IPS-18c (cell line): ENCODE results near the gene ADAMTS16.

Source experiments
- H3K4me3 ChIP-seq: 2 replicates; pipeline ENCODE4 v1.7.0; 2013; ENCODE audit warnings: low read depth, mild to moderate bottlenecking, low read length, moderate library complexity; ENCODE audit not compliant: insufficient read depth
- H3K9me3 ChIP-seq: one replicate; pipeline ENCODE4 v1.6.1; 2013; ENCODE audit warnings: mild to moderate bottlenecking, low read length, moderate library complexity; ENCODE audit not compliant: control insufficient read depth, insufficient read depth

Gene ADAMTS16

GRCh38 chr5:5199495-5199894, 59.4 kb downstream of the ADAMTS16 start:
- Histone ChIP-seq H3K9me3 (no peaks in the 10 kb centered on the region), H3K4me3 (no peak overlapping the region)

- no peak overlapping the region for H3K4me3 ChIP-seq
- H3K9me3 ChIP-seq: no peaks in the 10 kb centered on the region
Measured at GRCh38 chr5:5200133-5200532, 60.0 kb downstream of the ADAMTS16 start.

GRCh38 chr5:5202321-5202720, 62.2 kb downstream of the ADAMTS16 start:
- H3K9me3 ChIP-seq: no peaks in the 10 kb centered on the region
- no peak overlapping the region for H3K4me3 ChIP-seq

GRCh38 chr5:5203451-5203850, 63.3 kb downstream of the ADAMTS16 start:
- Histone ChIP-seq H3K4me3 (no peak overlapping the region), H3K9me3 (no peaks in the 10 kb centered on the region)

GRCh38 chr5:5207828-5208227, 67.7 kb downstream of the ADAMTS16 start:
- Histone ChIP-seq H3K9me3 (no peaks in the 10 kb centered on the region), H3K4me3 (no peak overlapping the region)

GRCh38 chr5:5209089-5209488, 69.0 kb downstream of the ADAMTS16 start:
- Histone ChIP-seq H3K9me3 (no peaks in the 10 kb centered on the region), H3K4me3 (no peak overlapping the region)

GRCh38 chr5:5209510-5210286, 69.6 kb downstream of the ADAMTS16 start:
- Histone ChIP-seq H3K9me3 (no peaks in the 10 kb centered on the region), H3K4me3 (no peak overlapping the region)

- H3K9me3 ChIP-seq: no peaks in the 10 kb centered on the region
- no peak overlapping the region for H3K4me3 ChIP-seq
Measured at GRCh38 chr5:5217371-5217770, 77.2 kb downstream of the ADAMTS16 start.

- Histone ChIP-seq H3K4me3 (no peak overlapping the region), H3K9me3 (no peaks in the 10 kb centered on the region)
Measured at GRCh38 chr5:5218396-5218795, 78.3 kb downstream of the ADAMTS16 start.

- Histone ChIP-seq H3K4me3 (no peak overlapping the region), H3K9me3 (no peaks in the 10 kb centered on the region)
Measured at GRCh38 chr5:5219541-5219940, 79.4 kb downstream of the ADAMTS16 start.

- no peaks in the 10 kb centered on the region for H3K9me3 ChIP-seq
- no peak overlapping the region for H3K4me3 ChIP-seq
Measured at GRCh38 chr5:5220901-5221631, 80.9 kb downstream of the ADAMTS16 start.

GRCh38 chr5:5221724-5222123, 81.6 kb downstream of the ADAMTS16 start:
- H3K9me3 ChIP-seq: no peaks in the 10 kb centered on the region

GRCh38 chr5:5231576-5231975, 91.4 kb downstream of the ADAMTS16 start:
- Histone ChIP-seq H3K4me3 (no peak overlapping the region), H3K9me3 (peaks cover 4% of the 10 kb centered on the region)

More at GRCh38 chr5:5221724-5222123, 81.6 kb downstream of the ADAMTS16 start:
- no peak overlapping the region for H3K4me3 ChIP-seq

- H3K9me3 ChIP-seq: peaks cover 2% of the 10 kb centered on the region
Measured at GRCh38 chr5:5234912-5235311, 94.8 kb downstream of the ADAMTS16 start.

GRCh38 chr5:5235685-5236084, 95.6 kb downstream of the ADAMTS16 start:
- Histone ChIP-seq H3K4me3 (no peak overlapping the region), H3K9me3 (peaks cover 2% of the 10 kb centered on the region)

More at GRCh38 chr5:5234912-5235311, 94.8 kb downstream of the ADAMTS16 start:
- H3K4me3 ChIP-seq: no peak overlapping the region

GRCh38 chr5:5239191-5239590, 99.1 kb downstream of the ADAMTS16 start:
- no peak overlapping the region for H3K4me3 ChIP-seq
- H3K9me3 ChIP-seq: no peaks in the 10 kb centered on the region

GRCh38 chr5:5240234-5240633, 100.1 kb downstream of the ADAMTS16 start:
- H3K4me3 ChIP-seq: no peak overlapping the region

GRCh38 chr5:5242056-5242455, 101.9 kb downstream of the ADAMTS16 start:
- H3K4me3 ChIP-seq: no peak overlapping the region
- no peaks in the 10 kb centered on the region for H3K9me3 ChIP-seq

More at GRCh38 chr5:5240234-5240633, 100.1 kb downstream of the ADAMTS16 start:
- no peaks in the 10 kb centered on the region for H3K9me3 ChIP-seq
